DND-41 (cell line): Measurements from ENCODE around the gene PDIA5.

Source experiments
- ATAC-seq: fragments of 200-7000 bp; cut with Tn5 transposase; 3 replicates; pipeline ENCODE4 v1.9.1; 2021; ENCODE audit warnings: low read depth; ENCODE audit not compliant: insufficient read depth
- DNase-seq: peaks from one replicate; pipeline ENCODE4 v3.0.0-alpha.2; 2020
- H2AFZ ChIP-seq: 2 replicates; pipeline ENCODE4 v1.6.0; 2012; ENCODE audit warnings: low read depth, low read length
- H3K27ac ChIP-seq: 2 replicates; pipeline ENCODE4 v1.5.1; 2012; ENCODE audit warnings: low read length, inconsistent platforms
- H3K27me3 ChIP-seq: fragments of 200-600 bp; sonication (generic); 2 replicates; pipeline ENCODE4 v1.6.0; 2012; ENCODE audit warnings: low read length, mild to moderate bottlenecking, inconsistent platforms; ENCODE audit not compliant: insufficient read depth, poor library complexity
- H3K36me3 ChIP-seq: 2 replicates; pipeline ENCODE4 v1.5.1; 2012; ENCODE audit warnings: low read length, inconsistent platforms; ENCODE audit not compliant: insufficient read depth
- H3K4me1 ChIP-seq: 2 replicates; pipeline ENCODE4 v1.5.1; 2012; ENCODE audit warnings: mild to moderate bottlenecking, low read length; ENCODE audit not compliant: insufficient read depth
- H3K4me2 ChIP-seq: 2 replicates; pipeline ENCODE4 v1.6.0; 2012; ENCODE audit warnings: mild to moderate bottlenecking, moderate library complexity, low read length, inconsistent platforms; ENCODE audit not compliant: insufficient read depth
- H3K4me3 ChIP-seq, 2 experiments: fragments of 200-600 bp in 1 of 2; shearing (Covaris generic) in 1 of 2; 2 replicates each; pipeline ENCODE4 v1.5.1; 2012 to 2016; ENCODE audit warnings: inconsistent platforms in 2 of 2, low read length in 2 of 2, mild to moderate bottlenecking in 2 of 2, low read depth in 1 of 2, moderate library complexity in 1 of 2
- H3K79me2 ChIP-seq: 2 replicates; pipeline ENCODE4 v1.6.0; 2012; ENCODE audit warnings: low read length, inconsistent platforms; ENCODE audit not compliant: insufficient read depth
- H3K9ac ChIP-seq: 2 replicates; pipeline ENCODE4 v1.6.0; 2012; ENCODE audit warnings: low read depth, mild to moderate bottlenecking, inconsistent platforms, low read length, moderate library complexity
- H3K9me3 ChIP-seq: 2 replicates; pipeline ENCODE4 v1.5.1; 2012; ENCODE audit warnings: low read length, moderate library complexity, mild to moderate bottlenecking, inconsistent platforms; ENCODE audit not compliant: insufficient read depth, severe bottlenecking
- H4K20me1 ChIP-seq: 2 replicates; pipeline ENCODE4 v1.6.0; 2012; ENCODE audit warnings: low read length; ENCODE audit not compliant: insufficient read depth
- EZH2 ChIP-seq: IDR thresholded peaks from 3 replicates; pipeline ENCODE4 v1.6.1; 2012; ENCODE audit warnings: borderline replicate concordance, low read depth, mild to moderate bottlenecking, moderate library complexity, low read length, inconsistent platforms; ENCODE audit not compliant: severe bottlenecking
- TF ChIP-seq, protein P1 (sequence below): IDR thresholded peaks from 2 replicates; pipeline ENCODE4 v1.5.1; 2012; ENCODE audit warnings: borderline replicate concordance, low read length, moderate library complexity, mild to moderate bottlenecking; ENCODE audit not compliant: poor library complexity, severe bottlenecking; ENCODE audit errors: extremely low read depth

PDIA5 gene

DNA sequence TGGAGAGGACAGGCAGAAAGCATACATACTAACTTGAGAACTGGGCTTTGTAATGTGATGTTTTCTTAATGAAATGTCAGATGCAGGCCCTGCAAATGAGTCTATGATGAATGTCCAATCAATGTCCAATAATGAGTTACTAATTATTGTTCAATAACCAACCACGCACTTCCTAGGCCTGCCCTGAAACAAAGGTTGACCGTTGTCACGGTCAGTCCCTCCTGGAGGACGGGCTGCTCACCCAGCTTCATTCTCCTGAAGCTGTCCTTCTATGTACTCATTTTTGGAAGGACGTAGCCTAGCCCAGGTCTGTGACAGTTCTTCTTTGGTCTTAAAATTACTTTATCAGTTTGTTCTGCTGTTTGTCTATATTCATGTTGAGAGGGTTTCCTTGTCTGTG lies 8.3 kb upstream of the PDIA5 start:
- no peak overlapping the region for H3K4me3 ChIP-seq
- no peak overlapping the region for H3K27ac ChIP-seq
- peaks cover 4% of the 10 kb centered on the region for H3K27me3 ChIP-seq
- no peak overlapping the region for H2AFZ ChIP-seq
- DNase-seq = no peak
- no peaks in the 10 kb centered on the region for H3K9me3 ChIP-seq
- TF ChIP-seq EZH2 = no peak
- TF ChIP-seq, protein P1, sequence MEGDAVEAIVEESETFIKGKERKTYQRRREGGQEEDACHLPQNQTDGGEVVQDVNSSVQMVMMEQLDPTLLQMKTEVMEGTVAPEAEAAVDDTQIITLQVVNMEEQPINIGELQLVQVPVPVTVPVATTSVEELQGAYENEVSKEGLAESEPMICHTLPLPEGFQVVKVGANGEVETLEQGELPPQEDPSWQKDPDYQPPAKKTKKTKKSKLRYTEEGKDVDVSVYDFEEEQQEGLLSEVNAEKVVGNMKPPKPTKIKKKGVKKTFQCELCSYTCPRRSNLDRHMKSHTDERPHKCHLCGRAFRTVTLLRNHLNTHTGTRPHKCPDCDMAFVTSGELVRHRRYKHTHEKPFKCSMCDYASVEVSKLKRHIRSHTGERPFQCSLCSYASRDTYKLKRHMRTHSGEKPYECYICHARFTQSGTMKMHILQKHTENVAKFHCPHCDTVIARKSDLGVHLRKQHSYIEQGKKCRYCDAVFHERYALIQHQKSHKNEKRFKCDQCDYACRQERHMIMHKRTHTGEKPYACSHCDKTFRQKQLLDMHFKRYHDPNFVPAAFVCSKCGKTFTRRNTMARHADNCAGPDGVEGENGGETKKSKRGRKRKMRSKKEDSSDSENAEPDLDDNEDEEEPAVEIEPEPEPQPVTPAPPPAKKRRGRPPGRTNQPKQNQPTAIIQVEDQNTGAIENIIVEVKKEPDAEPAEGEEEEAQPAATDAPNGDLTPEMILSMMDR = no peak
- H3K9ac ChIP-seq = no peak overlapping the region
- H3K79me2 ChIP-seq = no peaks in the 10 kb centered on the region
- H3K4me2 ChIP-seq = no peak overlapping the region
- H3K36me3 ChIP-seq = no peaks in the 10 kb centered on the region
- no peak for ATAC-seq
- H4K20me1 ChIP-seq = no peaks in the 10 kb centered on the region
- no peaks in the 10 kb centered on the region for H3K4me1 ChIP-seq

DNA sequence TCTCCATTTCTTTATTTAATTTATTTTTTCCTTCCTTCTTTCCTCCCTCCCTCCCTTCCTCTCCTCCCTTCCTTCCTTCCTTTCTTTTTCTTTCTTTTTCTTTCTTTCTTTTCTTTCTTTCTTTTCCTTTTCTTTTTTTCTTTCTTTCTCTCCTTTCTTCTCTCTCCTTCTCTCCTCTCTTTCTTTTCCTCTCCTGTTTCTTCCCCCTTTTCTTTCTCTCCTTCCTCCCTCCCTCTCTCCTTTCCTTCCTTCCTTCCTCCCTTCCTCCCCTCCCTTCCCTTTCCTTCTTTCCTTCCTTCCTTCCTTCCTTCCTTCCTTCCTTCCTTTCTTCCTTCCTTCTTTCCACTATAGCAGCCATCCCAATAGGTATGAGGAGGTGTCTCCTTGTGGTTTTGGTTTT lies 6.8 kb upstream of the PDIA5 start:
- TF ChIP-seq, protein P1 = no peak
- TF ChIP-seq EZH2 = no peak
- Histone ChIP-seq H2AFZ (no peak overlapping the region), H3K9ac (no peak overlapping the region), H3K27ac (no peak overlapping the region), H4K20me1 (no peaks in the 10 kb centered on the region), H3K36me3 (no peaks in the 10 kb centered on the region), H3K9me3 (no peaks in the 10 kb centered on the region), H3K4me2 (no peak overlapping the region), H3K27me3 (peaks cover 4% of the 10 kb centered on the region), H3K4me1 (peaks cover 7% of the 10 kb centered on the region), H3K79me2 (no peaks in the 10 kb centered on the region), H3K4me3 (no peak overlapping the region)
- ATAC-seq (no peak), DNase-seq (no peak)

DNA sequence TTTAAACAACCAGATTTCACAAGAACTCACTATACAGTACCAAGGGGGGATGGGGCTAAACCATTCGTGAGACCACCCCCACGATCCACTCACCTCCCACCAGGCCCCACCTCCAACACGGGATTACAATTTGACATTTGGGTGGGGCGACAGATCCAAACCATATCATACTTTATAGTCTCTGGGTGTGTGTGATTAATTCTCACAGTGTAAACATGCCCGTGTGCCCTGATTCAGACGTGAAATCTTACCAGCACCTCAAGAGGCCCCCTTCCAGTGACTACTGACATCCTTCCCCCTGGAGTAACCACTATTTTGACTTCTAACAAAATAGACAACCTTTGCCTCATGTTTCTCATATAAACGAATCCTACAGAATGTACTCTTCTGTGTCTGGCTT lies 5.0 kb upstream of the PDIA5 start:
- H3K9ac ChIP-seq = no peak overlapping the region
- no peak overlapping the region for H3K4me3 ChIP-seq
- ATAC-seq (no peak), DNase-seq (no peak)
- H3K79me2 ChIP-seq = no peaks in the 10 kb centered on the region
- no peak overlapping the region for H2AFZ ChIP-seq
- peaks cover 22% of the 10 kb centered on the region for H3K4me1 ChIP-seq
- H4K20me1 ChIP-seq = no peaks in the 10 kb centered on the region
- TF ChIP-seq, protein P1 = no peak
- TF ChIP-seq EZH2 = no peak
- no peak overlapping the region for H3K27ac ChIP-seq
- no peaks in the 10 kb centered on the region for H3K27me3 ChIP-seq
- no peaks in the 10 kb centered on the region for H3K9me3 ChIP-seq
- no peaks in the 10 kb centered on the region for H3K36me3 ChIP-seq
- H3K4me2 ChIP-seq = no peak overlapping the region

DNA sequence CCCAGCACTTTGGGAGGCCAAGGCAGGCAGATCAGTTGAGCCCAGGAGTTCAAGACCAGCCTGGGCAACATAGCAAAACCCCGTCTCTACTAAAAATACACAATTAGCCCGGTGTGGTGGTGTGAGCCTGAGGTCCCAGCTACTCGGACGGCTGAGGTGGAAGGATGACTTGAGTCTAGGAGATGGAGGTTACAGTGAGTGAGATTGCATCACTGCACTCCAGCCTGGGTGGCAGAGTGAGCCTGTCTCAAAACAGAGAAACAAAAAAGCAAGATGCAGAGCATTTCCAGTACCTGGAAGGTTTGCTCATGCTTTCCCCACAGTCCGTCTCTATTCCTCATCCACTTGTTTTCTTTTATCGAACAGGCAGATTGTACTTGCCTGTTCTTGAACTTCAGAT lies 3.8 kb upstream of the PDIA5 start:
- Histone ChIP-seq H3K4me3 (no peak overlapping the region), H2AFZ (no peak overlapping the region), H3K36me3 (no peaks in the 10 kb centered on the region), H4K20me1 (peaks cover 2% of the 10 kb centered on the region; the same call in 1 of the 2 replicates), H3K27ac (no peak overlapping the region), H3K4me1 (peaks cover 32% of the 10 kb centered on the region), H3K4me2 (no peak overlapping the region), H3K79me2 (peaks cover 8% of the 10 kb centered on the region), H3K9ac (no peak overlapping the region), H3K9me3 (no peaks in the 10 kb centered on the region), H3K27me3 (no peaks in the 10 kb centered on the region)
- TF ChIP-seq EZH2 = no peak
- TF ChIP-seq, protein P1 = no peak
- no peak for ATAC-seq
- DNase-seq = no peak
